ENCODE data around the gene ZCCHC2.

- TF ChIP-seq GATA3 (IDR thresholded peaks at IDR 0.05; ENCODE audit: low read depth, low read length) (no peak), GATA2 (IDR thresholded peaks at IDR 0.05; ENCODE audit: low read depth, low read length) (no peak)
Observed at GRCh38 chr18:62571037-62571436, 48.2 kb downstream of the ZCCHC2 start.
